GM19238 (cell line): ENCODE results near the gene ABCB6.

ENCODE experiments used
- DNase-seq: peaks from one replicate; pipeline ENCODE4 v3.0.0; 2011; ENCODE audit warnings: low spot score; ENCODE audit not compliant: insufficient read length

ABCB6 gene

DNA sequence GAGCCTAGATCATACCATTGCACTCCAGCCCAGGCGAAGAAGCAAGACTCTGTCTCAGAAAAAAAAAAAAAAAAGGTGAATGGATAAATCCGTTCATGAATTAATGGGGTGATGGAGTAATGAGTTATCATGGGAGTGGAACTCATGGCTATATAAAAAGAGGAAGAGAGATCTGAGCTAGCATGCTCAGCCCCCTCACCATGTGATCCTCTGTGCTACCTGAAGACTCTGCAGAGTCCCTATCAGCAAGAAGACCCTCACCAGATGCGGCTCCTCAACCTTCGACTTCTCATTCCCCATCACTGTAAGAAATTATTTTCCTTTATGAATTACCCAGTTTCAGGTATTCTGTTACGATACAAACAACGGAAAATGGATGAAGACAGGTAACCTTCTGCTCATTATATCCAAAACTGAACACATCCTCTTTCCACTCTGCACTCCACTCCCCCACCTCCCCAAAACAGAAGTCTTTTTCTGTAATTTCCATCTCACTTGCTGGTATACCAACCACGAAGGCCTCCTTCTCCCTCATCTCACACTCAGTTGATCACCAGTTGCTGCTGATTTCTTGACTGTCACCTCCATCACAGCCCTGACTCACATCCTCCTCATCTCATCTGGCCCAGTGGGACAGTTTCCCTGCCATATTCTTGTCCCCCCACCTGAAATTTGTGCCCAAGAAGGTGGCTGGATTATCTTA lies 31.9 kb downstream of the ABCB6 start:
- no peak for DNase-seq

DNA sequence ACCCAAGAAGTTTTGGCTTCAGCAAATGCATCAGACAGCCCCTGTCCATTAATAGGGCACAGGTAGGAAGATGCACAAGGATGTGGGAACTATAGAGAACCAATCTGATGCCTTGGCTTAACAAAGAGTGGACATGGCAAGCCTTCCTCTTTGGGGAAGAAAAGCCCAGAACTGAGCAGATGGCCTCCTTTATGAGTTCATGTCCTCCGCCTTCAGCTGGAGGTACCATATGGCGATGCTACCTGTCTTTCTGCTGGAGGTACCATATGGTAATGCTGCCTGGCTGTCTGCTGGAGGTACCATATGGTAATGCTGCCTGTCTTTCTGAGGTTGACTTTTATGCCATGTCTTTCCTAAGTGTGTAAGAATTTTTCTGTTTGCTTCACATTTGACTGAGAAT lies 34.6 kb downstream of the ABCB6 start:
- no peak for DNase-seq

DNA sequence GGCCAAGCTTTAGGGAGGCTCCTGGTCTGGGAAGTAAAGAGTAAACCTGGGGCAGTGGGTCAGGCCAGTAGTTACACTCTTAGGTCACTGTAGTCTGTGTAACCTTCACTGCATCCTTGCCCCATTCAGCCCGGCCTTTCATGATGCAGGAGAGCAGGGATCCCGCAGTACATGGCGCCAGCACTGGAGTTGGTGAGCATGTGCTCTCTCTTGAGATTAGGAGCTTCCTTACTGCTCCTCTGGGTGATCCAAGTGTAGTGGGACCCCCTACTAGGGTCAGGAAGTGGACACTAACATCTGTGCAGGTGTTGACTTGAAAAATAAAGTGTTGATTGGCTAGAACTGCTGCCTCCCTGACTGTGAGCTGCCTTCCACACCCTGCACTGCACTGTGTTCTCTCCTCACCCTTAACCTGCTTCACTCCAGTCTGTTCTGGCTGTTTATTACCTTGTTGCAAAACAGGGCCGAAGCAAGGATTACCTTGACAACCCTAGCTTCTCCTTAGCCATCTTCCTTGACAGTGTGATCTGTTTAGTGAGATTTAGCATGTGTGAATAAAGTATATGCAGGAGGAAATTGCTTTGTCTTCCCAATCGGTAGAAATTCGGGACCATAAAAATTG lies 35.5 kb downstream of the ABCB6 start:
- no peak for DNase-seq

DNA sequence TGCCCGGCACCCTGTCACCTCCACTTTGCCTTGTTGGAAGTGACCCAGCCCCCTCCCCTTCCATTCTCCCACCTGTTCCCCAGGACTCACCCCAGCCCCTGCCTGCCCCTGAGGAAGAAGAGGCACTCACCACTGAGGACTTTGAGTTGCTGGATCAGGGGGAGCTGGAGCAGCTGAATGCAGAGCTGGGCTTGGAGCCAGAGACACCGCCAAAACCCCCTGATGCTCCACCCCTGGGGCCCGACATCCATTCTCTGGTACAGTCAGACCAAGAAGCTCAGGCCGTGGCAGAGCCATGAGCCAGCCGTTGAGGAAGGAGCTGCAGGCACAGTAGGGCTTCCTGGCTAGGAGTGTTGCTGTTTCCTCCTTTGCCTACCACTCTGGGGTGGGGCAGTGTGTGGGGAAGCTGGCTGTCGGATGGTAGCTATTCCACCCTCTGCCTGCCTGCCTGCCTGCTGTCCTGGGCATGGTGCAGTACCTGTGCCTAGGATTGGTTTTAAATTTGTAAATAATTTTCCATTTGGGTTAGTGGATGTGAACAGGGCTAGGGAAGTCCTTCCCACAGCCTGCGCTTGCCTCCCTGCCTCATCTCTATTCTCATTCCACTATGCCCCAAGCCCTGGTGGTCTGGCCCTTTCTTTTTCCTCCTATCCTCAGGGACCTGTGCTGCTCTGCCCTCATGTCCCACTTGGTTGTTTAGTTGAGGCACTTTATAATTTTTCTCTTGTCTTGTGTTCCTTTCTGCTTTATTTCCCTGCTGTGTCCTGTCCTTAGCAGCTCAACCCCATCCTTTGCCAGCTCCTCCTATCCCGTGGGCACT lies 36.2 kb downstream of the ABCB6 start:
- DNase-seq = no peak

DNA sequence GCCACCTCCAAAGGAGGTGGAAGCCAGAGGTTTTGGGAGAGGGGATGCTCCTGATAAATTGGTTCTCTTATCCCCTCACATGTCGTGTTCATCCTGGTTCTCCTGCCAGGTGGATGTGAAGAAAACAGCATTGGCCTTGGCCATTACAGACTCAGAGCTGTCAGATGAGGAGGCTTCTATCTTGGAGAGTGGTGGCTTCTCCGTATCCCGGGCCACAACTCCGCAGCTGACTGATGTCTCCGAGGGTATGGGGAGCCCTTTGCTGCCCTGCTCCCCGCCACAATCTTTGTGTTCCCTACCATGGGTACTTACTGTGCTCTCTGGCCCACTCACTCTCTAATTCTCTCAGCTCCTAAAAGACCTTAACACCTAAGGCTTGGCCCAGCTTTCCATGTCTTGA lies 37.2 kb downstream of the ABCB6 start:
- DNase-seq = no peak

DNA sequence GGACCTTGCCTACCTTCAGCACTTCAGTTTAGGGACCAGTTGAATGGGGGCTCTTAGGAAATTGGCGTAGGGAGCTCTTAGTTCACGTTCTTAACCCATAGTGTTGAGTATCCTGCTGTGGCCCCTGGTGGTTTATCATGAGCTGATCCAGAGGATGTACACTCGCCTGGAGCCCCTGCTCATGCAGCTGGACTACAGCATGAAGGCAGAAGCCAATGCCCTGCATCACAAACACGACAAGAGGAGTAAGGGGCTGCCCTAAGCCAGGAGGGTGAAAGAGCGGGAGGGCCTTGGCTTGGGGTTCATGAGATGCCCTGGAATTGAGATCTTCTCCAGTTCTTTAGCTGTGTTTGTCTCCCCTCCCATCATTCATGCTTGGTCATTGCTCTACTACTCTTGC lies 37.8 kb downstream of the ABCB6 start:
- DNase-seq = no peak

DNA sequence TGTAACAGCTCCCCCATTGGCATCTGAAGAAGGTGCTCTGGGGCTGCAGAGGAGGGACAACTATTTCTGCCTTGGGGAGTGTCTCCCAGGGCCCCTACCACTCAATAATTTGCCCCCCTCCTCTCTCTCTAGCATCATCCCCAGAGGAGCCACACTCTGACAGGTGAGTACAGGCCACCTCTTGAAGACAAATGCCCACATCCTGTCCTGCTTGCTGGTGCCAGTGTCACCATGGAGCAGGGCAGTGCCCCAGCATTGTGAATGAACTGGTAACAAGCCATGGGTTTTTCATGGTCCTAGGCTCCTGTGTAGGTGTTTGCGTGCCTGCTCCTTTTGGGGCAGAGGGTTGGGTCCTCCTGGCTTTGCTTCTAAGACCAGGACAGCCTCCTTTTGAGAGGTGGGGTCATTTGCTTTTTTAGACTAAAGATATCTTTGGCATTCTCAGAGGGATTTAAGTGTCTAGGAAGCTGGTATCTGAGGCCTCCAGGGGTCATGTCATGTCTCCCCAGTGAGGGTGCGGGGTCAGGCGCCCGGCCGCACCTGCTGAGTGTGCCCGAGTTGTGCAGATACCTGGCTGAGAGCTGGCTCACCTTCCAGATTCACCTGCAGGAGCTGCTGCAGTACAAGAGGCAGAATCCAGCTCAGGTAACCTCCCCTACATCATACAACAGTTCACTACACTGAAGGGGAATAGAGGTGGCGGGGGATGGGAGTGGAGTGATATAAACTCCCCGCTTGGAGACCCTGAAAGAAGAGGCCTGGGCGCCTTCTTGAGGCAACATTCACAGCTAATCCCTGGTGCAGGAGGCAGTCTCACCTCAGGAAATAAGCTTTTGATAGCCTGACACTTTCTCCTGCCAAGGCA lies 38.9 kb downstream of the ABCB6 start:
- no peak for DNase-seq

DNA sequence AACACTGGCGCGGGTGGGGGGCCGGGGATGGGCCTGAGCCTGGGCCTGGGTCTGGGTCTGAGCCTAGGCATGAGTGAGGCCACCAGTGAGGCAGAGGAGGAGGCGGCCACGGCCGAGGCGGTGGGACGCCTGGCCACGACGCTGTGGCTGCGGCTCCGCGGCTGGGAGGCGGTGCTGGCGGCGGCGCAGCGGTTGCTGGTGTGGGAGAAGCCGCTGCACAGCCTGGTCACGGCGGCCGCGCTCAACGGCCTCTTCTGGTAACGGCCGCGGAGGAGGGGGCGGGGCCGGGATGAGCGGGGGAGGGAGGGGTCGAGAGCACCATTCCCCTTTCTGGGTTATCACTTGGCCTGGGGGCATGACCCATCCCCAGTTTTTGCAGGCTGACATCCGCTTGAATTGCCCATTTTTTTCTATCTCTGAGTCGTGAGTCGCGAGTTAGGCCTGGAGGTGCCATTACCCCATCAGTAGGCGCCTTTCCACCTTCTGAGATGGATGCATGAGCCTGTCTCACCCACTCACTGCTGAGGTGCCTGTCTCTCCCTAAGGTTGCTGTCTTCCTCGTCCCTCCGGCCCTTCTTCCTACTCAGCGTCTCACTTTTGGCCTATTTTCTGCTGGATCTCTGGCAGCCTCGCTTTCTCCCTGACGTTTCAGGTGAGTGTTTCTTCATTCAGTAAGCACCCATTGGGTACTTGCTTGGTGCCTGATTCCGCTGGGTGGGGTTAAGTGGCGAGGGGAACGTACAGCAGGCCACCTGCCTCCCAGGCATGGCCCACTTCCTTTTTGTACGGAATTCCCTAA lies 40.2 kb downstream of the ABCB6 start:
- DNase-seq = peak; percentile 19

DNA sequence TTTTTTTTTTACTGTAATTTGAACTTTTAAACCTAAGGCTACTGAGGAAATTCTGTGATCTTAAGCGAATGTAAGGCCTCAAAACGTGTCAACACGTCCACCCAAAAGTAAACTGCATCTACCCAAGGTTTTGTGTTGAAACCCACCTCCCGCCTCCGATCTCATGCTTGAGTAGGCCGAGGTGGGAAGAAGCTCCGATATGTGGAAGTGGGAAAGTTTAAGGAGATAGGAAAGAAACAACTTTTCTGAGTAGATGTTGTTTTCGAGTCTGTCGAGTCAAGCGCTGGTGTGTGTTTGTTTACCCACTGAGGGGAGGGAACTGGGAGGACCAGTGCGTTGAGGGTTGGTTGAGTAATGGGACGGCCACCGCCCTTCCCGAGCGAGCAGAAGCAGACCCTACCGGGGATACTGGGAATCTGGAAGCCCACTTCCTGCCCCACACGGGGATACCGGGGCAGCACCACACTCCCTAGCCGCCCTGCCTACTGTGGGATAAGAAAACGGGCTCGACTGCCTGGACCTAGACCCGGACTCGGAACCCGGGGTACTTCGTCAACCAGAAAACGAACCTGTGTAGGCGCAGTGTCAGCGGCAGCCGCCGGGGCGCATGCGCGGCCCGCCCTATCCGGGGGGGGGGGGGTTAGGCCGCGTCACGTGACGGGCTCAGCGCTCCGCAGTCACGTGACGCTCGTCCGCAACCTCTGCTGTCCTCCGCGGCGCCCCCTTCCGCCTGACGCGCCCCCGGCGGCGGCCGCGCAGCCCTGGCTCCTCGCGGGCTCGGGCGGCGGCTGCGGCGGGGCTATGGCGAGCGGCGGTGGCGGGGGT lies 41.0 kb downstream of the ABCB6 start, which contains the start of gene RETREG2:
Gene RETREG2, plus strand, starts transcription at position 724 of the 825 bp plus-strand sequence. Its CDS starts 78 bp downstream, at position 802.
- peak; percentile 95 for DNase-seq

DNA sequence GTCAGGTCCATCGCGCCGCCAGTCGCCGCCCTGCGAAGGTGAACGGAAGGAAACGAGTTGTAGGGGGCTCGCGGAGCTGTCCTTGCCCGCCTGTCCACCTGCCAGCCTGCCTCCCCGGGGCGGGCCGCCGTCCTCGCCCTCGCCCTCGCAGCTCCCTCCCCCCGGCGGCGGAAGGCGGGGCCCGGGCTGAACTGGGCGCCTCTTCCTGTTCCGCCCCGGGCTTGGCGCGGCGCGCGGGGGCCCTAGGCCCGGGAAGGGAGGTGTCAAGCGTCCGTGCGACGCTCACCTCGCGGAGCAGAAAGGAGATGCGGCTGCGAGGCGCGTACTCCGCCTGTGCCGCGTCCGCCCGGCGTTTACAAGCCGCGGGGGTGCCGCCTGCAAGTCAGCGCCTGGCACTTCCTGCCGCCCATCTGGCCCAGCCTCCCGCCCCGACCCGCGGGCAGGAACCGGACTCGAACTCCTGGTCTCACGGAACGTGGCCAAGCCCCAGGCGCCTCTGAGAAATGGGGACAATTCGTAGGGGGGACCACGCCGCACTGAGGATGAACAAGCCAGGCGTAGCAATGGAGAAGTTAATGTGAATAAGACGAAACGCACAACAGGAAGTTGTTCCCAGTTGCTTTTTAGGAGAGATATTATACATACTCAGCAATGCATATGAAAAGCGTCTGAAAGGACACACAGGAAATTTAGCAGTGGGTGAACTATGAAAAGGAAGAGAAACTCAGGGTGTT lies 41.8 kb downstream of the ABCB6 start, which contains the start of gene CNPPD1:
Gene CNPPD1, minus strand, starts transcription at position 108 of the 734 bp plus-strand sequence. Its CDS starts 97 bp downstream, at position 11.
- DNase-seq = peak; percentile 83

DNA sequence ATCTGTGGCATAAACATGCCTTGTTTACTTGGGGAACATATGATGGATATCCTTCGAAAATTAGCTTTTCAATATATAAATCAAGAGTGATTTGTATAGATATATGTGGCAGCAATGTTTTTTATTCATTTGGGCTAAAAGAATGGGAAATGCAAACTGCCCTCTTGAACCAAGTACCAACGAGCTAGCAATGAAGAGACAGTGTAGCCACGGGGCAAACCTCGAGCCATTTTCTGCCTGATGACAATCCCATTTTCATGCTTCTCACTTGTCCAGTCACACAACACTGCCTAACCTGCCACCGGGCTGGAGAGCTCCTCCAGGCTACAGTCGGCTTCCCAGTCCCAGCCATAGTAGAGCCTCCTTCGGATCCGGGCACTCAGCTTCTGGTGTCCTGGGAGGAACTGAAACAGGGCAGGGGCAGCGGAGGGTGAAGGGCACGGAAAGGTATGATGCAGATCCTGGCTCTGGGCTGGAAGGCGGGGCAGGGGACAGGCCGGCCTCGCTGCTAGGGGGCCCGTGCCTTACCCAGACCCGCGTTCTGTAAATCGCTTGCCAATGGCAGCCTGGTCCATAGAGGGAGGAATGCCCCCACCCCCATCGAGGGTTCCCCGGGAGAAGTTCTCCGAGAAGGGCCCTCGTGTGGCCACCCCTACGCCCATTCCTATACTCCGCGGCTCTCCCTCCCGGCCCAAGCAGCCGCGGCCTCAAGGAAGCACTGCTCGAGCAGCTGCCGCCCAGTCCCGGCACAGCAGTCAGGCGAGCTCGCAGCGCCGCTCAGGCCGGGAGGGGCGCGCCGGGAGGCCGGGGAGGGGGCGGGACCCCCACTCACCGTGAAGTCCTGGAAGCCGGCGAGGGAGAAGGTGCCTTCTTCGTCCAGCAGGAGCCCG lies 42.6 kb downstream of the ABCB6 start:
- no peak for DNase-seq

DNA sequence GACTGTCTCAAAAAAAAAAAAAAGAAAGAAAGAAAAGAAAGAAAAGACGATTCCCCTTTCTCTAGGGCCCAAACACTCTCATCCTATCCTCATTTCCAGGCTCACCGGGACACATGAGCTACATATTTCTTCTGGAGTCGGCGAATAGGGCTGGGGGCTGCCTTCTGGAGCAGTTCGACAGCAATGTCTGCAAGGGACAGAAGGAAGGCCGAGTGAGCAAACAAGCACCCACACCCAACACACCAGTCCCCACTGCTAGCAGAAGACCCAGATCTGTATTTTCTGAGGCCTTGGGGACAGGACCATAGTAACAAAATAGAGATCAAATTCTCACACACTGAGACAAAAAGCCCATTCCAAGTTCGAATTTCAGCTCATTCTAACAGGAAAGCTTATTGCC lies 43.3 kb downstream of the ABCB6 start:
- no peak for DNase-seq

DNA sequence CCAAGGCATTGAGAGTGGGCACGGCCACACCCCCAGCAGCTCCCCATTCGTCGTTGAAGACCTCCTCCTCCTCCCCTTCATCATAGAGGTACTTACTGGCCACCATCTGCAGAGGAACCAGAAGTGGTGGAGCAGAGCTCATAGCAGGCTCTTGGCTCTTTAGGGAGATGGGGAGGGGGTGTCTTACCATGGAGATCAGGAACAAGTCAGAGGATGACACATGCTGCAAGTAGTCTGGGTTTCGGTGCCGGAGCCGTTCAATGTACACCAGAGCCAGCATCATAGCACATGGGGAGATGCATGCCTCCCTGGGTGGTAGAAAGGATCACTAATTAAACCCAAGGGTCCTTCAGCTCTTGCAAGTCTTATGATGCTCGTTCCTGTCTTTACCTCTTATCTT lies 44.0 kb downstream of the ABCB6 start:
- DNase-seq = no peak

DNA sequence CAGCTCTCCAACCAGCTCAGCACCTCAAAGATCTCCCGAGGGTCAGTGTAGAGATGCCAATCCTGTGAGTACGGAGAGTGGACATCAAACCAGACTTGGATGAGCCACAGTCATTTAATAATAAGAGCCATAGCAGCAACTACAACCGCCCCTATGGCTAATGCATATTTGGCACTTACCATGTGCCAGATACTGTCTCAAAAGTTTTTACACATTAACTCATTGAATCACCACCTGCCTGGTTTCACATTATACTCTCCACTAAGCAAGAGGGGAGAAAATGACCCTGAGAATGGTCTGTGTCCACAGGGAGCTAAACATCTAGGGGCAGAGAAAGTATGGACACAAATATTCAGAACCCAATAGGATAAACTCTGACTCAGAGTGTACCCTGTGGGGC lies 44.6 kb downstream of the ABCB6 start:
- DNase-seq = no peak

DNA sequence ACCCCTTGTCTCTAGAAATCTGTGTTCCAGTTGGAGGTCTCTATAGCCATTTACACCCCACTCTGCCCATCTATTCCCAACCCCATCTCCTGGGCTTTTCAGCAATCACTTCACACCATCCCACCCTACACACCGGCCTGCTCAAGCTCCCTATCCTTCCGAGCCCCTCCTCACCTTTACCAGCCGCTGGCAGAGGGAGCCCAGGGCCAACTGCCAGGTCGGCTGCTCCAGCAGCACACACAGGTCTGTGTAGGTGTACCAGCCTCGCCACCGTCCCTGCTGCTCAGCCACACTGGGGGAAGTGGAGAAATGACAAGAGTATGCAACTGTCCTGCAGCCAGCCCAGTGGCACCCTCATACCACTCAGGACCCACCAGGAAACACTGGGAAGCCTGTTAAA lies 45.6 kb downstream of the ABCB6 start:
- DNase-seq = no peak

DNA sequence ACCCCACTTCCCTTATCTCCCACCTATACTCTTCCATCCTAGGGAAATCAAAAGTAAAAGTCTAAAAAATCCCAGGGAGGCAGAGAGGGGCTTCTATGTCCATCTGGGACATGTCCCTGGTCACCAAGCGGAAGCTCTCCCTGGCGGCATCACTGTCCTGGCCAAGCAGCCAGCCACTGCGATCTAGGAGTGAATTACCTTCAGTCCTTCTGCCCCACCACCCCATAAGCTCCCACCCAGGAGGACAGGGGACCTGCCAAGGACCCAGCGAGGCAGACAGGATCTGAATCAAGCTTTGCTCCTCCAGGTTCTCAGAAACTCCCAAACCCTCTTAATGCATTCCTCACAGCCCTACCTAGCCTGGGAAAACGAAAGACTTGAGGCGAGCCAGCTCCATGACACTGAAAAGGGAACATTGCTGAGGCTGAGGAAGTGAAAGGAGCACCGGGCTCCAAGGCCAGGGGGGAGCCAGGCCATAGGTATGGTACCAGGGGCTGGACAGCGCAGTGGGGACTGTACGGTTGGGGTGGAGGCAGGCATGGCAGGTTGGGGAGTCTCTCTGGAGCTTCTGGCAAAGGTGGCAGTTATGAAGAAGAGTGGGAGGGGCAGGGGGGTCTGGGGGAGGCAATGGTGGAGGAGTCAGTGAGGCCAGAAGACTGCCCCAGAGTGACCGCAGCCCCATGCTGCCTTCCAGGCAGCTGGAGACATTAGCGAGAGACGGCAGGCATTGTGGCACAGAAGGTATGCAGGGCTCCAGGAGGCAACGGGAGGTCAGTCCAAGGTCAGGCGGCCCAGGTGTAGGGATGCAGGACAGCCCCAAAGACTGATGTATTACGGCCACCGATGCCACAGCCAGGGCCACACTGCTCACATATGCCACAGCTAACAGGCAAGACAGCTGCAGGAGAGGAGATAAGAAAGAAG lies 46.3 kb downstream of the ABCB6 start:
- no peak for DNase-seq

DNA sequence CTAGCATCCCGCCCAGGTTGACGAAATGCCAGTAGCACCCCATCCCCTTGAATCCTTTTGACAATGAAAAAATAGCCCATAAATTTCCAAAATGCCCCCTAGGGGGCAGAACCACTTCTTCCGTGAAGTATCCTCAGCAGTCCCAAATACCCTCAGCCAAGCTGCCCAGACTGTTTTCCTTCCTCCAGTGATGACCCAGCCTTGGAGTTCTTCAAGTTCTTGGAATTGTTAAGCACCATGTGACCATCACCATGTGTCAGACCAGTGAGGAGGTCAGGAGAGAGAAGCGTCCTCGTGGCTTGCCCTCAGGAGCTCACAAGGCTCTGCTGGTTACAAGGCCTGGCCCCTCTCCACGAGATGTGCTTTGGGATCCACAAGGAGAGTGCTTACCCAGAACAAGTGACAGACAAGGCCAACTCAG lies 47.5 kb downstream of the ABCB6 start:
- DNase-seq = no peak
